PC-3 (cell line): ENCODE measurements around the gene CNRIP1. TPM values are rescaled to one million over a fixed set of nuclear protein-coding genes. Genes with fewer than 3 reads are reported as not detected.
A peak's percentile ranks its signal among the peaks of the same experiment; 100 is the strongest.

Source experiments
- ATAC-seq: fragments of 200-7000 bp; cut with Tn5 transposase; 2 replicates; pipeline ENCODE4 v1.9.1; 2020; ENCODE audit warnings: mild to moderate bottlenecking, moderate library complexity
- BruUV-seq: library from RNA; stranded (reverse); fragments of 400-500 nt; replicated peaks from 2 replicates; lab custom pipeline; 2021; lab: Mats Ljungman, UMichigan
- CTCF ChIA-PET: fragments of 300-600 bp; sonication (Branson Sonifier 250); formaldehyde crosslinking; loops from one replicate; lab custom pipeline; 2022; ENCODE audit warnings: antibody characterized with exemption; lab: Charles Lee
- POLR2A ChIA-PET: fragments of 300-600 bp; sonication (Branson Sonifier 250); formaldehyde crosslinking; loops from one replicate; lab custom pipeline; 2022; ENCODE audit warnings: antibody characterized with exemption; ENCODE audit not compliant: unreplicated experiment; lab: Charles Lee
- DNase-seq: peaks from one replicate; pipeline ENCODE4 v3.0.0-alpha.2; 2015
- H2AFZ ChIP-seq: fragments of 300-600 bp; sonication (generic); 2 replicates; pipeline ENCODE4 v1.6.0; 2016; ENCODE audit warnings: antibody characterized with exemption, low read length
- H3F3A ChIP-seq: fragments of 300-600 bp; sonication (generic); one replicate; pipeline ENCODE4 v1.6.0; 2017; ENCODE audit warnings: antibody characterized with exemption, low read length, control low read depth, mild to moderate bottlenecking; ENCODE audit not compliant: unreplicated experiment
- H3K27ac ChIP-seq: fragments of 300-600 bp; sonication (generic); 2 replicates; pipeline ENCODE4 v1.5.1; 2016; ENCODE audit warnings: mild to moderate bottlenecking, low read length
- H3K27me3 ChIP-seq: fragments of 300-600 bp; sonication (generic); 2 replicates; pipeline ENCODE4 v1.6.1; 2016; ENCODE audit warnings: low read length, mixed read lengths
- H3K36me3 ChIP-seq: fragments of 300-600 bp; sonication (generic); 2 replicates; pipeline ENCODE4 v1.6.1; 2016; ENCODE audit warnings: low read depth, mixed run types, low read length, mixed read lengths
- H3K4me1 ChIP-seq: fragments of 300-600 bp; sonication (generic); 2 replicates; pipeline ENCODE4 v1.5.1; 2016; ENCODE audit warnings: low read length; ENCODE audit not compliant: insufficient read depth
- H3K4me2 ChIP-seq: fragments of 300-600 bp; sonication (generic); 2 replicates; pipeline ENCODE4 v1.6.0; 2016; ENCODE audit warnings: low read length
- H3K4me3 ChIP-seq: fragments of 300-600 bp; sonication (generic); 2 replicates; pipeline ENCODE4 v1.5.1; 2016; ENCODE audit warnings: mild to moderate bottlenecking, low read length, mixed read lengths
- H3K79me2 ChIP-seq: fragments of 300-600 bp; sonication (generic); 2 replicates; pipeline ENCODE4 v1.6.1; 2017; ENCODE audit warnings: low read length, mixed read lengths
- H3K9ac ChIP-seq: fragments of 300-600 bp; sonication (generic); 2 replicates; pipeline ENCODE4 v1.6.0; 2016; ENCODE audit warnings: mild to moderate bottlenecking, low read length
- H3K9me2 ChIP-seq: fragments of 300-600 bp; sonication (generic); replicated peaks from 2 replicates; pipeline ENCODE4 v1.6.1; 2016; ENCODE audit warnings: mixed run types, low read length, mixed read lengths
- H3K9me3 ChIP-seq: fragments of 300-600 bp; sonication (generic); 2 replicates; pipeline ENCODE4 v1.6.1; 2016; ENCODE audit warnings: low read length, mixed read lengths
- H4K20me1 ChIP-seq: fragments of 300-600 bp; sonication (generic); 2 replicates; pipeline ENCODE4 v1.6.1; 2016; ENCODE audit warnings: low read length, mixed read lengths
- CTCF ChIP-seq: fragments of 300-600 bp; sonication (generic); conservative IDR thresholded peaks from 2 replicates; pipeline ENCODE4 v1.5.1; 2017; ENCODE audit warnings: antibody characterized with exemption, low read depth, mild to moderate bottlenecking, low read length
- EZH2 ChIP-seq: fragments of 300-600 bp; sonication (generic); IDR thresholded peaks from one replicate; pipeline ENCODE4 v1.6.1; 2017; ENCODE audit warnings: antibody characterized with exemption, mild to moderate bottlenecking, low read length; ENCODE audit not compliant: unreplicated experiment
- EZH2phosphoT487 ChIP-seq: fragments of 300-600 bp; sonication (generic); IDR thresholded peaks from 2 replicates; pipeline ENCODE4 v1.6.1; 2018; ENCODE audit warnings: mild to moderate bottlenecking, antibody characterized with exemption, low read length, borderline replicate concordance
- intact Hi-C: fragments of 100-400 bp; cut with micrococcal nuclease; formaldehyde crosslinking; loops from 2 replicates; pipeline ENCODE4 v1.9.0; 2023
- total RNA-seq: library from RNA; depleted of rRNA; stranded (reverse); fragments of >200 nt; gene quantifications from 2 replicates; pipeline ENCODE4 v1.2.3, GENCODE V29; 2014

Gene CNRIP1
- total RNA-seq, 1 experiment from 2014 or later = 11.7 TPM

GRCh38 chr2:68357605-68358337 is 38.0 kb upstream of the CNRIP1 start:
- peak; percentile 97 for ATAC-seq

GRCh38 chr2:68356599-68357239 is 37.0 kb upstream of the CNRIP1 start:
- Histone ChIP-seq H2AFZ (no peak overlapping the region), H3K27me3 (no peaks in the 10 kb centered on the region), H3K36me3 (no peaks in the 10 kb centered on the region), H3K9me2 (no peaks in the 10 kb centered on the region), H3K4me3 (no peak overlapping the region), H3F3A (no peaks in the 10 kb centered on the region), H3K4me2 (no peak overlapping the region), H3K27ac (no peak overlapping the region), H3K79me2 (no peaks in the 10 kb centered on the region), H4K20me1 (no peaks in the 10 kb centered on the region), H3K9me3 (no peaks in the 10 kb centered on the region), H3K4me1 (peaks cover 4% of the 10 kb centered on the region; the same call in 1 of the 2 replicates), H3K9ac (no peak overlapping the region)
- CTCF ChIA-PET = no interaction called here
- intact Hi-C loops = loop anchor here (5.0 kb wide), 1 partner anchor 164 kb away; no protein-coding TSS in a partner anchor
- BruUV-seq = no TSS peak
- no peak for TF ChIP-seq EZH2
- no peak for ATAC-seq
- DNase-seq = no peak
- POLR2A ChIA-PET = no interaction called here

More at GRCh38 chr2:68357605-68358337, 38.0 kb upstream of the CNRIP1 start:
- intact Hi-C loops = loop anchor here (1.0 to 5.0 kb wide), 4 partner anchors 21 to 235 kb away; no protein-coding TSS in a partner anchor
- no TSS peak for BruUV-seq
- Histone ChIP-seq H3K9ac (no peak overlapping the region), H3K27me3 (no peaks in the 10 kb centered on the region), H3K4me1 (peaks cover 4% of the 10 kb centered on the region; the same call in 1 of the 2 replicates), H4K20me1 (no peaks in the 10 kb centered on the region), H3K27ac (no peak overlapping the region), H2AFZ (peak overlapping the region; percentile 23; the same call in 1 of the 2 replicates), H3K4me2 (no peak overlapping the region), H3K9me3 (no peaks in the 10 kb centered on the region), H3F3A (no peaks in the 10 kb centered on the region), H3K36me3 (no peaks in the 10 kb centered on the region), H3K9me2 (no peaks in the 10 kb centered on the region), H3K79me2 (no peaks in the 10 kb centered on the region), H3K4me3 (no peak overlapping the region)
- DNase-seq = peak; percentile 87
- ChIA-PET POLR2A (interaction anchor here (0.5 kb wide), 1 partner anchor 42 kb away, joined by 3 read pairs; no protein-coding TSS in a partner anchor), CTCF (interaction anchor here (0.5 to 1.2 kb wide), 9 partner anchors 42 to 307 kb away, joined by 3 to 15 read pairs (median 3); no protein-coding TSS in a partner anchor)
- TF ChIP-seq EZH2 = no peak
- no peak for TF ChIP-seq EZH2phosphoT487
- TF ChIP-seq CTCF = peak; percentile 84

GRCh38 chr2:68352651-68353391 is 33.1 kb upstream of the CNRIP1 start:
- TF ChIP-seq CTCF (no peak), EZH2phosphoT487 (no peak), EZH2 (no peak)
- BruUV-seq = no TSS peak
- Histone ChIP-seq H2AFZ (no peak overlapping the region), H3K4me3 (no peak overlapping the region), H3K9me2 (no peaks in the 10 kb centered on the region), H3K9ac (no peak overlapping the region), H3K9me3 (no peaks in the 10 kb centered on the region), H3K27me3 (no peaks in the 10 kb centered on the region), H3K4me1 (no peaks in the 10 kb centered on the region), H3K79me2 (no peaks in the 10 kb centered on the region), H4K20me1 (no peaks in the 10 kb centered on the region), H3F3A (no peaks in the 10 kb centered on the region), H3K36me3 (no peaks in the 10 kb centered on the region), H3K4me2 (no peak overlapping the region), H3K27ac (no peak overlapping the region)
- no peak for DNase-seq
- intact Hi-C loops = no loop called here
- ATAC-seq = no peak
- ChIA-PET POLR2A (no interaction called here), CTCF (no interaction called here)
